Limb (tissue), 2 donors: Measurements from ENCODE around the gene SLC16A3.

Experiments
- DNase-seq, 2 donors: peaks; one replicate each; pipeline ENCODE4 v3.0.0-alpha.2; 2016; ENCODE audit errors: extremely low spot score in 2 of 2

The SLC16A3 gene

GRCh38 chr17:82266142-82266541 lies 37.3 kb downstream of the SLC16A3 start:
- DNase-seq, result no peak

- no peak for DNase-seq
Observed at GRCh38 chr17:82267575-82268379, 38.9 kb downstream of the SLC16A3 start.

- DNase-seq, result no peak
Observed at GRCh38 chr17:82269138-82269881, 40.5 kb downstream of the SLC16A3 start.

- no peak for DNase-seq
Observed at GRCh38 chr17:82269882-82270500, 41.1 kb downstream of the SLC16A3 start.

GRCh38 chr17:82270651-82271050 lies 41.8 kb downstream of the SLC16A3 start:
- DNase-seq, result no peak

GRCh38 chr17:82271401-82271800 lies 42.6 kb downstream of the SLC16A3 start:
- DNase-seq, result no peak

GRCh38 chr17:82272495-82273326 lies 43.9 kb downstream of the SLC16A3 start:
- DNase-seq, result peak in 1 of 2 donors; percentile 47

- DNase-seq, result peak; percentile 95 to 96
Observed at GRCh38 chr17:82273327-82274133, 44.7 kb downstream of the SLC16A3 start, which contains the start of gene CSNK1D. Gene CSNK1D (minus strand): TSS chr17:82273700. CDS start chr17:82273381, 319 bp downstream.

GRCh38 chr17:82274134-82275020 lies 45.5 kb downstream of the SLC16A3 start:
- DNase-seq, result no peak

GRCh38 chr17:82275326-82275725 lies 46.5 kb downstream of the SLC16A3 start:
- no peak for DNase-seq

- no peak for DNase-seq
Observed at GRCh38 chr17:82276938-82277337, 48.1 kb downstream of the SLC16A3 start.

- DNase-seq, result no peak
Observed at GRCh38 chr17:82277851-82278250, 49.0 kb downstream of the SLC16A3 start.

- DNase-seq, result no peak
Observed at GRCh38 chr17:82278308-82278707, 49.5 kb downstream of the SLC16A3 start.

GRCh38 chr17:82278786-82279391 lies 50.0 kb downstream of the SLC16A3 start:
- no peak for DNase-seq

GRCh38 chr17:82280537-82280936 lies 51.7 kb downstream of the SLC16A3 start:
- no peak for DNase-seq

GRCh38 chr17:82281076-82281475 lies 52.2 kb downstream of the SLC16A3 start:
- DNase-seq, result no peak

GRCh38 chr17:82281502-82282238 lies 52.8 kb downstream of the SLC16A3 start:
- DNase-seq, result no peak
